ENCODE measurements around the gene HSPA12A.
A peak's percentile ranks its signal among the peaks of the same experiment; 100 is the strongest.

The HSPA12A gene

GRCh38 chr10:116771101-116771958 is 29.0 kb upstream of the HSPA12A start:
- no peak for DNase-seq

- no peak for DNase-seq
Observed at GRCh38 chr10:116770281-116770680, 27.9 kb upstream of the HSPA12A start.

- DNase-seq = no peak
Observed at GRCh38 chr10:116769791-116770190, 27.4 kb upstream of the HSPA12A start.

GRCh38 chr10:116769368-116769767 is 27.0 kb upstream of the HSPA12A start:
- no peak for DNase-seq

GRCh38 chr10:116768786-116769185 is 26.4 kb upstream of the HSPA12A start:
- no peak for DNase-seq

GRCh38 chr10:116766837-116767634 is 24.7 kb upstream of the HSPA12A start:
- DNase-seq = no peak

GRCh38 chr10:116766241-116766827 is 24.0 kb upstream of the HSPA12A start:
- no peak for DNase-seq

GRCh38 chr10:116765648-116766081 is 23.3 kb upstream of the HSPA12A start:
- DNase-seq = peak; percentile 7

- DNase-seq = no peak
Observed at GRCh38 chr10:116764979-116765378, 22.6 kb upstream of the HSPA12A start.

- DNase-seq = no peak
Observed at GRCh38 chr10:116763440-116763839, 21.1 kb upstream of the HSPA12A start.

- DNase-seq = no peak
Observed at GRCh38 chr10:116761883-116762282, 19.5 kb upstream of the HSPA12A start.

GRCh38 chr10:116760919-116761318 is 18.6 kb upstream of the HSPA12A start:
- DNase-seq = no peak

- DNase-seq = no peak
Observed at GRCh38 chr10:116757246-116757645, 14.9 kb upstream of the HSPA12A start.

GRCh38 chr10:116756277-116756676 is 13.9 kb upstream of the HSPA12A start:
- no peak for DNase-seq

- no peak for DNase-seq
Observed at GRCh38 chr10:116753759-116754158, 11.4 kb upstream of the HSPA12A start.

- DNase-seq = no peak
Observed at GRCh38 chr10:116752969-116753665, 10.8 kb upstream of the HSPA12A start.

GRCh38 chr10:116752563-116752962 is 10.2 kb upstream of the HSPA12A start:
- DNase-seq = no peak

- no peak for DNase-seq
Observed at GRCh38 chr10:116748471-116748870, 6.1 kb upstream of the HSPA12A start.

GRCh38 chr10:116748041-116748440 is 5.7 kb upstream of the HSPA12A start:
- no peak for DNase-seq

- no peak for DNase-seq
Observed at GRCh38 chr10:116747325-116747724, 5.0 kb upstream of the HSPA12A start.

GRCh38 chr10:116744885-116745284 is 2.5 kb upstream of the HSPA12A start:
- DNase-seq = no peak

GRCh38 chr10:116744163-116744753 is 1.9 kb upstream of the HSPA12A start:
- DNase-seq = no peak

Data from activated T-cell treated with anti-CD3 and anti-CD28 coated beads for 4 hours (primary cell).